ENCODE results near the gene PRKAG1. TPM values are rescaled to one million over a fixed set of nuclear protein-coding genes. Genes with fewer than 3 reads are reported as not detected.
A peak's percentile ranks its signal among the peaks of the same experiment; 100 is the strongest.

The PRKAG1 gene
- total RNA-seq, 1 experiment from 2014 or later = 66.5 TPM

- no peak overlapping the region for H2AFZ ChIP-seq (ENCODE audit: low read length)
- H3K9me2 ChIP-seq (replicated peaks; ENCODE audit: low read length) = no peaks in the 10 kb centered on the region
- DNase-seq (no peak), ATAC-seq (no peak)
- no peaks in the 10 kb centered on the region for H3K36me3 ChIP-seq (ENCODE audit: low read depth, low read length)
- H3K27me3 ChIP-seq (ENCODE audit: low read length) = peaks cover 13% of the 10 kb centered on the region
- H3K4me3 ChIP-seq (ENCODE audit: low read length) = no peak overlapping the region
- no peaks in the 10 kb centered on the region for H3F3A ChIP-seq (ENCODE audit: low read length, unreplicated experiment)
- BruUV-seq (replicated peaks) = no TSS peak
- ChIA-PET POLR2A (ENCODE audit: unreplicated experiment) (no interaction called here), CTCF (no interaction called here)
- intact Hi-C loops (cut with micrococcal nuclease) = no loop called here
- H3K9me3 ChIP-seq (ENCODE audit: low read length) = no peaks in the 10 kb centered on the region
- no peak for TF ChIP-seq EZH2 (IDR thresholded peaks at IDR 0.05; ENCODE audit: low read length, unreplicated experiment)
- TF ChIP-seq CTCF (conservative IDR thresholded peaks at IDR 0.05; ENCODE audit: low read depth, low read length) = no peak
- TF ChIP-seq EZH2phosphoT487 (IDR thresholded peaks at IDR 0.05; ENCODE audit: borderline replicate concordance, low read length) = no peak
- H3K4me2 ChIP-seq (ENCODE audit: low read length) = no peak overlapping the region
- no peak overlapping the region for H3K9ac ChIP-seq (ENCODE audit: low read length)
- H3K4me1 ChIP-seq (ENCODE audit: insufficient read depth, low read length) = peaks cover 15% of the 10 kb centered on the region; the same call in 1 of the 2 replicates
- no peaks in the 10 kb centered on the region for H3K79me2 ChIP-seq (ENCODE audit: low read length)
- no peak overlapping the region for H3K27ac ChIP-seq (ENCODE audit: low read length)
- no peaks in the 10 kb centered on the region for H4K20me1 ChIP-seq (ENCODE audit: low read length)
These were observed 45.0 kb downstream of the PRKAG1 start for GRCh38 chr12:48973531-48973930.

GRCh38 chr12:48972952-48973483 lies 45.6 kb downstream of the PRKAG1 start:
- H3F3A ChIP-seq (ENCODE audit: low read length, unreplicated experiment) = no peaks in the 10 kb centered on the region
- H3K79me2 ChIP-seq (ENCODE audit: low read length) = no peaks in the 10 kb centered on the region
- ATAC-seq (no peak), DNase-seq (no peak)
- no peak overlapping the region for H3K4me2 ChIP-seq (ENCODE audit: low read length)
- TF ChIP-seq CTCF (conservative IDR thresholded peaks at IDR 0.05; ENCODE audit: low read depth, low read length) (no peak), EZH2 (IDR thresholded peaks at IDR 0.05; ENCODE audit: low read length, unreplicated experiment) (no peak), EZH2phosphoT487 (IDR thresholded peaks at IDR 0.05; ENCODE audit: borderline replicate concordance, low read length) (no peak)
- no peak overlapping the region for H3K4me3 ChIP-seq (ENCODE audit: low read length)
- POLR2A ChIA-PET (ENCODE audit: unreplicated experiment) = no interaction called here
- intact Hi-C loops (cut with micrococcal nuclease) = no loop called here
- CTCF ChIA-PET = no interaction called here
- peaks cover 8% of the 10 kb centered on the region for H3K27me3 ChIP-seq (ENCODE audit: low read length)
- peaks cover 10% of the 10 kb centered on the region; the same call in 1 of the 2 replicates for H3K4me1 ChIP-seq (ENCODE audit: insufficient read depth, low read length)
- no TSS peak for BruUV-seq (replicated peaks)
- H3K9me3 ChIP-seq (ENCODE audit: low read length) = no peaks in the 10 kb centered on the region
- no peak overlapping the region for H2AFZ ChIP-seq (ENCODE audit: low read length)
- H3K27ac ChIP-seq (ENCODE audit: low read length) = no peak overlapping the region
- H4K20me1 ChIP-seq (ENCODE audit: low read length) = no peaks in the 10 kb centered on the region
- H3K36me3 ChIP-seq (ENCODE audit: low read depth, low read length) = no peaks in the 10 kb centered on the region
- no peak overlapping the region for H3K9ac ChIP-seq (ENCODE audit: low read length)
- no peaks in the 10 kb centered on the region for H3K9me2 ChIP-seq (replicated peaks; ENCODE audit: low read length)

GRCh38 chr12:48972213-48972951 lies 46.2 kb downstream of the PRKAG1 start:
- ChIA-PET CTCF (no interaction called here), POLR2A (ENCODE audit: unreplicated experiment) (no interaction called here)
- Histone ChIP-seq H3K79me2 (ENCODE audit: low read length) (no peaks in the 10 kb centered on the region), H3K9me2 (replicated peaks; ENCODE audit: low read length) (no peaks in the 10 kb centered on the region), H3F3A (ENCODE audit: low read length, unreplicated experiment) (no peaks in the 10 kb centered on the region), H3K27ac (ENCODE audit: low read length) (no peak overlapping the region), H3K9me3 (ENCODE audit: low read length) (no peaks in the 10 kb centered on the region), H3K4me3 (ENCODE audit: low read length) (no peak overlapping the region), H2AFZ (ENCODE audit: low read length) (peak overlapping the region; percentile 83), H3K27me3 (ENCODE audit: low read length) (peaks cover 2% of the 10 kb centered on the region; the same call in 1 of the 2 replicates), H3K36me3 (ENCODE audit: low read depth, low read length) (no peaks in the 10 kb centered on the region), H3K4me1 (ENCODE audit: insufficient read depth, low read length) (0 out of 2 replicates have a peak, but pooled peaks cover 7% of the 10 kb centered on the region), H3K4me2 (ENCODE audit: low read length) (peak overlapping the region; percentile 88), H3K9ac (ENCODE audit: low read length) (no peak overlapping the region), H4K20me1 (ENCODE audit: low read length) (no peaks in the 10 kb centered on the region)
- DNase-seq (no peak), ATAC-seq (no peak)
- no TSS peak for BruUV-seq (replicated peaks)
- intact Hi-C loops (cut with micrococcal nuclease) = no loop called here
- no peak for TF ChIP-seq EZH2 (IDR thresholded peaks at IDR 0.05; ENCODE audit: low read length, unreplicated experiment)
- no peak for TF ChIP-seq EZH2phosphoT487 (IDR thresholded peaks at IDR 0.05; ENCODE audit: borderline replicate concordance, low read length)
- no peak for TF ChIP-seq CTCF (conservative IDR thresholded peaks at IDR 0.05; ENCODE audit: low read depth, low read length)
